GM21825 (cell line): Measurements from ENCODE around the gene CAMSAP3.

Experiments used
- ATAC-seq: cut with Tn5 transposase; IDR thresholded peaks from one replicate; pipeline ENCODE4 v1.9.1; 2021; ENCODE audit warnings: mild to moderate bottlenecking, moderate library complexity; ENCODE audit not compliant: unreplicated experiment

Gene CAMSAP3, protein sequence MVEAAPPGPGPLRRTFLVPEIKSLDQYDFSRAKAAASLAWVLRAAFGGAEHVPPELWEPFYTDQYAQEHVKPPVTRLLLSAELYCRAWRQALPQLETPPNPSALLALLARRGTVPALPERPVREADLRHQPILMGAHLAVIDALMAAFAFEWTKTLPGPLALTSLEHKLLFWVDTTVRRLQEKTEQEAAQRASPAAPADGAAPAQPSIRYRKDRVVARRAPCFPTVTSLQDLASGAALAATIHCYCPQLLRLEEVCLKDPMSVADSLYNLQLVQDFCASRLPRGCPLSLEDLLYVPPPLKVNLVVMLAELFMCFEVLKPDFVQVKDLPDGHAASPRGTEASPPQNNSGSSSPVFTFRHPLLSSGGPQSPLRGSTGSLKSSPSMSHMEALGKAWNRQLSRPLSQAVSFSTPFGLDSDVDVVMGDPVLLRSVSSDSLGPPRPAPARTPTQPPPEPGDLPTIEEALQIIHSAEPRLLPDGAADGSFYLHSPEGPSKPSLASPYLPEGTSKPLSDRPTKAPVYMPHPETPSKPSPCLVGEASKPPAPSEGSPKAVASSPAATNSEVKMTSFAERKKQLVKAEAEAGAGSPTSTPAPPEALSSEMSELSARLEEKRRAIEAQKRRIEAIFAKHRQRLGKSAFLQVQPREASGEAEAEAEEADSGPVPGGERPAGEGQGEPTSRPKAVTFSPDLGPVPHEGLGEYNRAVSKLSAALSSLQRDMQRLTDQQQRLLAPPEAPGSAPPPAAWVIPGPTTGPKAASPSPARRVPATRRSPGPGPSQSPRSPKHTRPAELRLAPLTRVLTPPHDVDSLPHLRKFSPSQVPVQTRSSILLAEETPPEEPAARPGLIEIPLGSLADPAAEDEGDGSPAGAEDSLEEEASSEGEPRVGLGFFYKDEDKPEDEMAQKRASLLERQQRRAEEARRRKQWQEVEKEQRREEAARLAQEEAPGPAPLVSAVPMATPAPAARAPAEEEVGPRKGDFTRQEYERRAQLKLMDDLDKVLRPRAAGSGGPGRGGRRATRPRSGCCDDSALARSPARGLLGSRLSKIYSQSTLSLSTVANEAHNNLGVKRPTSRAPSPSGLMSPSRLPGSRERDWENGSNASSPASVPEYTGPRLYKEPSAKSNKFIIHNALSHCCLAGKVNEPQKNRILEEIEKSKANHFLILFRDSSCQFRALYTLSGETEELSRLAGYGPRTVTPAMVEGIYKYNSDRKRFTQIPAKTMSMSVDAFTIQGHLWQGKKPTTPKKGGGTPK

DNA sequence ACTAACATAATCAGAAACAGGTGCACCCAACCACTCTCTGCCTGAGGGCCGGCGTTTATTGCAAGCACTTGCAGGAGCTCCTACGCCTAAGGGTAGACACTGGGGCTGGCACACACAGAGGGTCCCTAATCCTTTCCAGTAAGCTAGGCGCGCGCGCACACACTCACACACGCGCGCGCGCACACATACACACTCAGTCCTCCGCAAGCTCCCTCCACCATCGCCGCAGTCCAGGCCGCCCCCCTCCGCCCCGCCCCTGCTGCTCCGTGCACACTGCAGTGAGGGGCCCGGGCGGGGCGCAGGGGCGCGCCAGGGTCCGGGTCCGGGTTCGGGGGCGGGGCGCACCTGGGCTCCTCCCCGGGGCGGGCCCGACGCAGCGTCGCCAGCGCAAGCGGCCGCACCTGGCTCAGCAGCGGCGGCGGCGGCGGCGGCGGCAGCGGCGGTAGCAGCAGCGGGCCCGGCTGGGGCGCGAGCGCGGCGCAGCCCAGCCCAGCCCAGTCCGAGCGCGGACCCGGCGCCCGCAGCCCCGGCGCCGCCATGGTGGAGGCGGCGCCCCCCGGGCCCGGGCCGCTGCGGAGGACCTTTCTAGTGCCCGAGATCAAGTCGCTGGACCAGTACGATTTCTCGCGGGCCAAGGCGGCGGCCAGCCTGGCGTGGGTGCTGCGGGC, at the start of gene CAMSAP3:
TSS of gene CAMSAP3 (plus strand) at position 398 of the 668 bp plus-strand sequence. CDS start at position 538, 140 bp downstream.
- ATAC-seq, result no peak

DNA sequence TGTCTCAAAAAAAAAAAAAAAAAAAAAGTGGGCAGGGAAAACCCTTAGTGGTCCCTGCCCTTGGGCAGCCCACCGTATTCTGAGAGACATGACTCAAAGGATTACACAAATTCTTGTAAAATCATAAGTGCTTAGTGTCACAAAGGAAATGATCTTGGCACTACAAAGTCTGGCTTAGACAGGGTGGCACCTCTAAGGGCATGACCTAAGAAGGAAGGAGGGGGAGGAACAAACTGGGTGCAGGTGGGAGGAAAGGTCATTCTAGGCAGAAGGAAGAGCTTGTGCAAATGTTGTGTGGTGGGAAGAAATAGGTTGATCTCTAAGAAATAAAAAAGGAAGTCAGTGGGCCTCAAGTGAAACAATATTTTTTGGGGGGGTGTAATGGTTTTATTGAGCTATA, 49.8 kb upstream of the CAMSAP3 start:
- no peak for ATAC-seq

DNA sequence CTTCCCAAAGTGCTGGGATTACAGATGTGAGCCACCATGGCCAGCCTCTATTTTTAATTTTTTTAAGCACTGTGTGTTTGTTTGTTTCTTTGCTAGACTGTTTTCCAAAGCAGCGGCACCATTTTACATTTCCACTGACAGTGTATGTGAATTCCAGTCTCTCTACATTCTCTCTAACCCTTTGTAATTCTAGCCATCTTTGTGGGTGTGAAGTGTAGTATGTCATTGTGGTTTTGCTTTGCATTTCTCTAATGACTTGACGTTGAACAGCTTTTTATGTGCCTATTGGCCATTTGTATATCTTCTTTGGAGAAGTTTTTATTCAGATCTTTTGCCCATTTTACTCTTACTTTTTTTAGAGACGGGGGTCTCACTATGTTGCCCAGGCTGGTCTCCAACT, 48.5 kb upstream of the CAMSAP3 start:
- ATAC-seq, result no peak

DNA sequence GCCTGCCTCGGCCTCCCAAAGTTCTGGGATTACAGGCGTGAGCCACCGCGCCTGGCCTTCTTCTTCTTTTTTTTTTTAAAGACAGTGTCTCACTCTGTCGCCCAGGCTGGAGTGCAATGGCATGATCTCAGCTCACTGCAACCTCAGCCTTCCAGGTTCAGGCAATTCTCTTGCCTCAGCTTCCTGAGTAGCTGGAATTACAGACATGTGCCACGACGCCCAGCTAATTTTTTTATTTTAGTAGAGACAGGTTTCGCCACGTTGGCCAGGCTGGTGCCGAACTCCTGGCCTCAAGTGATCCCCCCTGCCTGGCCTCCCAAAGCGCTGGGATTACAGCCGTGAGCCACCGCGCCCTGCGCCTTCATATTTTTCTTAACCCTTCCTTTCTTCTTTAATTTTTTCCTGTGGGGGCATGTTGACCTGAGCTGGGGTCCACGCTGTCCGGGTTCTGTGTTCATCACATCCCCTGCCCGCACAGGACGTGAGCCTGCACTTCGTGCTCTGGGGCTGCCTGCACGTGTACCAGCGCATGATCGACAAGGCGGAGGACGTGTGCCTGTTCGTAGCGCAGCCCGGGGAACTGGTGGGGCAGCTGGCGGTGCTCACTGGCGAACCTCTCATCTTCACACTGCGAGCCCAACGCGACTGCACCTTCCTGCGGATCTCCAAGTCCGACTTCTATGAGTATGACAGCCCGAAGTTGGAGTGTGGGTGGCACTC, 46.1 kb upstream of the CAMSAP3 start:
- no peak for ATAC-seq

DNA sequence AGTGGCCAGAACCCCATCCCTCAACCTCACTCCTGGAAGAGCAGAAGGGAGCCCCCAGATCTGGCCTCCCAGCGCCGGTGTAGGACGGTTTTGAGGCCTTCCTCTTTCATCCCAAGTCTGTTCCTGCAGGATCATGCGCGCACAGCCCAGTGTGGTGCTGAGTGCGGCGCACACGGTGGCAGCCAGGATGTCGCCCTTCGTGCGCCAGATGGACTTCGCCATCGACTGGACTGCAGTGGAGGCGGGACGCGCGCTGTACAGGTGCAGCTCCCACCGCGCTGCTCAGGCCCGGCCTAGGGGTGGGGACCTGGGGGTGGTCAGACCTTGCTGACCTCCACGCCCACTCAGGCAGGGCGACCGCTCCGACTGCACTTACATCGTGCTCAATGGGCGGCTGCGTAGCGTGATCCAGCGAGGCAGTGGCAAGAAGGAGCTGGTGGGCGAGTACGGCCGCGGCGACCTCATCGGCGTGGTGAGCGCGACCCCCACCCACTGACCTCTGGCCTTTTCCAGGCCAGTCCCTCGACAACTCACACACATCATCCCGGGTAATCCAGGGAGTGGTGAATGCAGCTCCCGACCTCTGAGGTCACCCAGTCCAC, 45.4 kb upstream of the CAMSAP3 start:
- ATAC-seq, result no peak

DNA sequence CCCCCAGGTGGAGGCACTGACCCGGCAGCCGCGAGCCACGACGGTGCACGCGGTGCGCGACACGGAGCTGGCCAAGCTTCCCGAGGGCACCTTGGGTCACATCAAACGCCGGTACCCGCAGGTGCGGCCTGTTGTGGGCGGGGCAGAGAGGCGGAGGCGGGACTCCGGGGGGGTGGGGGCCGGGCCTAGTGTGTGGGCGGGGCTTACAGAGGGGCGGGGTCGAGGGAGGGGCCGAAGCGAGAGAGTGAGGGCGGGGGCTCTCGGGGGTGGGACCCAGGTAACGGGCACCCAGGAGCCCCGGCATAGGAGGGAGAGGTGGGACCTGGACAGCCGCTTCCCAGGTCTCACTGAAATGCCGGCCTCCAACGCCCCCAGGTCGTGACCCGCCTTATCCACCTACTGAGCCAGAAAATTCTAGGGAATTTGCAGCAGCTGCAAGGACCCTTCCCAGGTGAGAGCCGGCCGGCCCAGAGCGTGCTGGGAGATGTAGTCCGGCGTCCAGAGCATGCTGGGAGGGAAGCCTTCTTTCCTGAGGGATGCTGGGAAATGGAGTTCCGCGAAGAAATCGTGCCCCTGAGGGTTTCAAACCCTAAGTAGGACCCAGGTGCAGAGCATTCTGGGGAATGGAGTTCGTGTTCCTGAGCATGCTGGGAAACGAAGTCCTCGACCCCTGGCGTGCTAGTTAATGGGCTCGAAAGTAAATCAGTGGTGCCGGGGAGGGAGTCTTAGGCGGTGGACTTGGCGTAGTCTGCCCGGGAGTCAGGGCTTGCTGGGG, 44.5 kb upstream of the CAMSAP3 start:
- ATAC-seq, result no peak

DNA sequence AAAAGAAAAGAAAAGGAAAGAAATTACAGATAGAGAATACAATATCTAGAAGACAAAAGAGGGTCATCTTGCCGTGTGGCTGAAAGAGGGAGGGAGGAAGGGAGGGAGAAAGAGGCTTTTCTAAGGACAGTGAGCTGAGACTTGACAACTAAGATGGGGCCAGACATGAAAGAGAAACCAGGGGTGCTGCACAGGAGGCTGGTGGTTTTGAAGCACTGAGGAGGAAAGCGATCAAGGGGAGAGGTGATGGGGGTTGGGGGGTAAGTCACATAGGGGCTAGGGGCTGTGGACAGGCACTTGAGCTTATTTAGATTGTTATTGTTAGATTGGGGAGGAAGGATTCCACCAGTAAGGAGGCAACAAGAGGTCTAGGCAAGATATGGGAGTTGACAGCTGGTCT, 42.9 kb upstream of the CAMSAP3 start:
- ATAC-seq, result no peak

DNA sequence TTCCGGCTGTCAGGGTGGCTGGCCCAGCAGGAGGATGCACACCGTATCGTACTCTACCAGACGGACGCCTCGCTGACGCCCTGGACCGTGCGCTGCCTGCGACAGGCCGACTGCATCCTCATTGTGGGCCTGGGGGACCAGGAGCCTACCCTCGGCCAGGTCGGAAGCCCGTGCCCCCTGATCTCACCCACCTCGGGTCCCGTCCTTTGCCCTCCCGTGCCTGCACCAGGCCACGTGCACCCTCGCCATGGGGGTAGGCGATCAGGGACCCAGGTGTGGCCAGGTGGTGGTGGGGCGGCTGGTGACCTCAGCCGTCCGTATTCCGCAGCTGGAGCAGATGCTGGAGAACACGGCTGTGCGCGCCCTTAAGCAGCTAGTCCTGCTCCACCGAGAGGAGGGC, 41.1 kb upstream of the CAMSAP3 start:
- ATAC-seq, result no peak

DNA sequence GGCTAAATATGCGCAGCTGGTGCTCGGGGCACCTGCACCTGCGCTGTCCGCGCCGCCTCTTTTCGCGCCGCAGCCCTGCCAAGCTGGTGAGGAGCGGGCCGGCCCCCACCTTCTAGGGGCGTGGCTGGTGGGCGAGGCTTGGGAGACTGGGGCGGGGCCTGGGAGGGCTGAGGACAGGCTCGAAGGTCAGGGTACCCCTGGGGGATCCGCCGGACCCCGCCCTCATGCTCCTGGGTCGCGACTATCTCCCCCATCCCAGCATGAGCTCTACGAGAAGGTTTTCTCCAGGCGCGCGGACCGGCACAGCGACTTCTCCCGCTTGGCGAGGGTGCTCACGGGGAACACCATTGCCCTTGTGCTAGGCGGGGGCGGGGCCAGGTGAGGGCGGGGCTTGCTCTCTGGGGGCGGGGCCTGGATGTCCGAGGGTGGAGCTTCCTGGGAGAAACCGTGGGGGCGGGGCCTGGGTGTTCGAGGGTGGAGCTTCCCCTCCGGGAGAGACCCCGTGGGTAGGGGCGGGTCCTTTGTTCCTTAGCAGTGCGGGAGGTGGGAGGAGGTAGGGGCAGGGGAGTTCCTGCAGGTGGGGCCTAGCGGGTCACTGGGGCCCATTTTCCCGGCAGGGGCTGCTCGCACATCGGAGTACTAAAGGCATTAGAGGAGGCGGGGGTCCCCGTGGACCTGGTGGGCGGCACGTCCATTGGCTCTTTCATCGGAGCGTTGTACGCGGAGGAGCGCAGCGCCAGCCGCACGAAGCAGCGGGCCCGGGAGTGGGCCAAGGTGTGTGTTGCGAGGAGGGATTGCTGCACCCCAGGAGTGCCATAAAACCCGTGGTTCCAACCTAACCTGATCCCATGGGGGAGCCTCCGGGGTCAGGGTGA, 40.4 kb upstream of the CAMSAP3 start:
- no peak for ATAC-seq

DNA sequence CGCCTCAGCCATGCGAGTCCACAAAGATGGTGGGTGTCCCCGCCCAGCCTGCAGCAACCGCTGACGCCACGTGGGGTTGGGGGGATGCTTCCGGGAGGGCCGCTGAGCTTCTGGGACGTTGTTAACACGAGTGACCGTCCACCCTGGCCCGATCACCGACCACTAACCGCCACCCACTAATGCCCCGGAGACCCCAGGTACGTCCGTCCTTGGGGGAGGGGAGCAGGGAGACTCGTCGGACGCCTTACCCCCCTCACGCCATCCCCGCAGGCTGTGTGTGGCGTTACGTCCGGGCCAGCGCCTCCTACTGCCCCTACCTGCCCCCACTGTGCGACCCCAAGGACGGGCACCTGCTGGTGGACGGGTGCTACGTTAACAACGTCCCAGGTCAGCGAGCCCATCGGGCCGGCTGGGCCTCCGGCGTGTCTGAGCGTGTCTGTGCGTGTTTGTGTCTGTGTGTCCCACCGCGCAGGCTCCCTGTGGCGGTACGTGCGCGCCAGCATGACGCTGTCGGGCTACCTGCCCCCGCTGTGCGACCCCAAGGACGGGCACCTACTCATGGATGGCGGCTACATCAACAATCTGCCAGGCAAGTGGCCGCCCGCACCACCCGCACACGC, 38.9 kb upstream of the CAMSAP3 start:
- ATAC-seq, result no peak

DNA sequence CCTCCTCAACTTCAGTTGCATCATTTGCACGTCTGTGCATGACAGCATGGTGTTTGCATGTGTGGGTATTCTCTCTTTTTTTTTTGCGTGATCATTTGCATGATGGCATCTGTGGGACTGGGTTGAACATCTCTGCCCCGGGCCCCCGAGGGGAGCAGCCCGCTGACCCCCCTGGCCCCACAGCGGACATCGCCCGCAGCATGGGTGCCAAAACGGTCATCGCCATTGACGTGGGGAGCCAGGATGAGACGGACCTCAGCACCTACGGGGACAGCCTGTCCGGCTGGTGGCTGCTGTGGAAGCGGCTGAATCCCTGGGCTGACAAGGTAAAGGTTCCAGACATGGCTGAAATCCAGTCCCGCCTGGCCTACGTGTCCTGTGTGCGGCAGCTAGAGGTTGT, 37.0 kb upstream of the CAMSAP3 start:
- no peak for ATAC-seq

DNA sequence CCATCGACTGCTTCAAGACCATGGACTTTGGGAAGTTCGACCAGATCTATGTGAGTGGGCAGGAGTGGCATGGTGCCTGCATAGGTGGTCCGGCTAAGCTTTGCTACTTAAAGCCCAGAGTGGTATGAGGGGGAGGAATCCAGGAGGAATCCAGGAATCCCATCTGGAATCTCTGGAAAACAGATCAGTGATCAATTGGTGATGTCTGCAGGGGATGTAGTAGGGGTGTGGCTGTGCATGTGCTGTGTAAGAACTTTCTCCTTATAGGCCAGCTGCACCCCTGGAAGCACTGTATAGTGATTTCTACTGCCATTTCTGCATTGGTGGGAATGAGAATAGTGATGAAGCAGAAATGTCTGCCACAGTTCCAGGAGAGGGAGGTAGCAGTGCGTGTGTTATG, 36.6 kb upstream of the CAMSAP3 start:
- no peak for ATAC-seq

DNA sequence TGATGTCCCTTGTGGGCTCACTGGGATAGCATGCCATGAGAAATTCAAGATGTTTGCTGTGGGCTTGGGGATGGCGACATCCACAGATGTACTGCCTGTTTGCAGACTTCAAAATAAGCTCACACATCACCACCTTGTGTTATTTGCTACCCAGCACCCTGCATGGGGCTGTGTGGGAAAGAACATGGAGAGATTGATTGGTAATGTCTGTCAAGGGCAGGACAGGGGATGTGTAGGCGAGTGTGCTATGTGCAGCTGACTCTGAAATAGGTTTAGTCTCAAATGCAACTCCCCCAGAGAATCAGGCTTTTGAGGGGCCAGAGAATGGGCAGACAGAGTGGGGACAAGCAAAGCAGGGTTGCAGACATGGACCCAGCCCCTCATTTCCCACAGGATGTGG, 35.4 kb upstream of the CAMSAP3 start:
- ATAC-seq, result no peak

DNA sequence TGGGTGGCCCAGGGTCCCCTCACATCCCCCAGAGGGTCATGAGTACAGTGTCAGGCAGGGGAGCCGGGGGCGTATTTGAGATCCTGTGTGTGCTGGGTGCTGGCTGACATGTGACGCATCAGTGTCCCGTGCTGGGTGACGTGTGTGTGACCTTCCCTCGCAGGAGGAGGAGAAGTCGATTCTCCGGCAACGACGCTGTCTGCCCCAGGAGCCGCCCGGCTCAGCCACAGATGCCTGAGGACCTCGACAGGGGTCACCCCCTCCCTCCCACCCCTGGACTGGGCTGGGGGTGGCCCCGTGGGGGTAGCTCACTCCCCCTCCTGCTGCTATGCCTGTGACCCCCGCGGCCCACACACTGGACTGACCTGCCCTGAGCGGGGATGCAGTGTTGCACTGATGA, 34.3 kb upstream of the CAMSAP3 start:
- no peak for ATAC-seq

DNA sequence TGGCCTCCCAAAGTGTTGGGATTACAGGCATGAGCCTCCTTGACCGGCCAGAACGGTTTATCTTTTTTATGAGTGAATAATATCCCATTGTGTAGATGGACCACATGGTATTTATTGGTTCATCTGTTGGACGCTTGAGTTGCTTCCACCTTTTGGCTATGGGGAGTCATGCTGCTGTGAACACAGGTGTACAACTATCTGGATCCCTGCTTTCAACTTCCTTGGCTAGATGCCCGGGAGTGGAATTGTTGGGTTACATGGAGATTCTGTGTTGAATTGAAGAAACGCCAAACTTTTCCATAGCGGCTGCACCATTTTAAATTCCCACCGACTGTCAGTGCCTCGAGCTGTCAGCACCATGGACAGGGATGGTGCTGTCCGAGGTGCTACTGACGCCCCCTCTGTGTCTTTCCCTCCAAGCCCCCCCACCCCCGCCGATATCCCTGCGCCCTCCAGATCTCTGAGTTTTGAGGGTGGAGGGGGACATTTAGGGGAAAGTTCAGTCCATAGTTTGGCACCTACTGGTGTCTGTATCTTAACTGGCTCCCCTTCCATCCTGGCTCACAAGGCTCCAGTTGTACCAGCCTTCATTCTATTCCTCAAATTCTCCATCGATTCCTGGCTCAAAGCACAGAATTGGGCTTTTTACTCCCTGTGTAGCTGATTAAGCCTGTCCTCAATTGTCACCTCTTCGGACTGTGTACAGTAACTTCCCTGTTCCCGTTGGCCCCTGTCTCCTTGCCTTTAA, 32.8 kb upstream of the CAMSAP3 start:
- ATAC-seq, result no peak

DNA sequence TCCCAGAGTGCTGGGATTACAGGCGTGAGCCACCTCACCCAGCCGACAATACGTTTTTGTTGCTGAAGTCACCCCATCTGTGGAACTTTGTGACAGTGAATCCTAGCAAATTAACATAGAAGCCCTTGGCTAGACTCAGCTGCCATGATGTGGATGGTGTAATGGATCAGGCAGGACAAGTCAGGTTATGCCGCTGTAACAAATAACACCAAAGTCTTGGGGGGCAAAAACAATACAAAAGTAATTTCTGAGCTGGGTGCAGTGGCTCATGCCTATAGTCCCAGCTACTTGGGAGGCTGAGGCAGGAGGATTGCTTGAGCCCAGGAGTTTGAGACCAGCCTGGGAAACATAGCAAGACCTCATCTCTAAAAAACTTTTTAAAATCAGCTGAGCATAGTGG, 30.8 kb upstream of the CAMSAP3 start:
- ATAC-seq, result no peak

DNA sequence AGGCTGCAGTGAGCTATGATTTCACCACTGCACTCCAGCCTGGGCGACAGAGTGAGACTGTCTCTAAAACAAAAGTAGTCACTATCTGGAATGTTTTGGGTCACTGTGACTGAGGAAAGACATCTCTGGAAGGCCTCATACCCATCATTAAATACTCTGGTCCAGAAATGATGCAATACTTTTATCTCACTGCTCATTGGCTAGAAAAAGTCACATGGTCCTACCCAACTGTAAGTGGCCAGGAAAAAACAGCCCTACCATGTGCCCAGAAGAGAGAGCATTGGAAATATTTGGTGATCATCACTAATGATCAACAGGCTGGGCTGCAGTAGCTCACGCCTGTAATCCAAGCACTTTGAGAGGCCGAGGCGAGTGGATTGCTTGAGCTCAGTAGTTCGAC, 30.3 kb upstream of the CAMSAP3 start:
- no peak for ATAC-seq
